SK-N-SH (cell line): ENCODE measurements around the gene TTC9C. TPM values are rescaled to one million over a fixed set of nuclear protein-coding genes. Genes with fewer than 3 reads are reported as not detected.

Experiments used
- CHD2 ChIP-seq: fragments of 150-350 bp; IDR thresholded peaks from 2 replicates; pipeline ENCODE4 v1.6.1; 2018; ENCODE audit warnings: low read length; ENCODE audit not compliant: partially characterized antibody
- CTCF ChIP-seq: fragments of 200-600 bp; sonication (generic); IDR thresholded peaks from 2 replicates; pipeline ENCODE4 v1.6.1; 2017; ENCODE audit warnings: antibody characterized with exemption, mild to moderate bottlenecking, moderate library complexity
- ELF1 ChIP-seq: IDR thresholded peaks from 2 replicates; pipeline ENCODE4 v1.4.0; 2012
- GATA2 ChIP-seq: sonication (generic); formaldehyde crosslinking; IDR thresholded peaks from 2 replicates; pipeline ENCODE4 v1.5.0; 2020; ENCODE audit warnings: mild to moderate bottlenecking, missing genetic modification reagents
- USF1 ChIP-seq: IDR thresholded peaks from 2 replicates; pipeline ENCODE4 v1.4.0; 2012; ENCODE audit warnings: low read depth, borderline replicate concordance
- YY1 ChIP-seq: IDR thresholded peaks from 2 replicates; pipeline ENCODE4 v1.4.0; 2012; ENCODE audit warnings: low read depth, mild to moderate bottlenecking
- ZBTB33 ChIP-seq: IDR thresholded peaks from 2 replicates; pipeline ENCODE4 v1.4.0; 2012; ENCODE audit warnings: low read depth, borderline replicate concordance
- polyA plus RNA-seq, 3 experiments: library from polyadenylated mRNA; depleted of rRNA; stranded (reverse); fragments of >200 nt; gene quantifications; 2 replicates each; pipeline ENCODE4 v1.2.3, GENCODE V29; 2012

The TTC9C gene
- polyA plus RNA-seq, 1 of the 3 experiments (the other 2 are of a cell fraction) = 31.3 TPM

GRCh38 chr11:62787005-62787759, 58.9 kb downstream of the TTC9C start, which contains the start of gene TMEM179B (continued):
- TF ChIP-seq USF1 (no peak), ZBTB33 (peak; percentile 72; the same call in 1 of the 2 replicates), GATA2 (CRISPR knock-in tag) (no peak), CHD2 (peak; percentile 72), YY1 (peak; percentile 85), ELF1 (peak; percentile 93), CTCF (peak; percentile 49)

Other genes with a start within 250 kb of the TTC9C start
- 57.8 and 62.3 TPM in 2 replicates for gene AHNAK, start 181.7 kb upstream of the TTC9C start, polyA plus RNA-seq (2012; rRNA removed)
- gene EEF1G, start 154.6 kb upstream of the TTC9C start, polyA plus RNA-seq (2012; rRNA removed) = 1,853 and 2,105 TPM in 2 replicates
- gene TUT1, start 137.0 kb upstream of the TTC9C start, polyA plus RNA-seq (2012; rRNA removed) = 27.3 and 30.0 TPM in 2 replicates
- gene MTA2, start 126.6 kb upstream of the TTC9C start, polyA plus RNA-seq (2012; rRNA removed) = 18.4 and 20.6 TPM in 2 replicates
- gene EML3, start 115.7 kb upstream of the TTC9C start, polyA plus RNA-seq (2012; rRNA removed) = 43.0 and 47.8 TPM in 2 replicates
- gene ROM1, start 115.2 kb upstream of the TTC9C start, polyA plus RNA-seq (2012; rRNA removed) = 7.3 and 7.9 TPM in 2 replicates
- gene B3GAT3, start 106.5 kb upstream of the TTC9C start, polyA plus RNA-seq (2012; rRNA removed) = 104 and 116 TPM in 2 replicates
- gene GANAB, start 81.9 kb upstream of the TTC9C start, polyA plus RNA-seq (2012; rRNA removed) = 275 and 332 TPM in 2 replicates
- 11.7 and 13.4 TPM in 2 replicates for gene INTS5, start 75.2 kb upstream of the TTC9C start, polyA plus RNA-seq (2012; rRNA removed)
- 90.1 and 126 TPM in 2 replicates for gene C11orf98, start 63.3 kb upstream of the TTC9C start, polyA plus RNA-seq (2012; rRNA removed)
- 9.5 and 11.1 TPM in 2 replicates for gene CSKMT, start 63.2 kb upstream of the TTC9C start, polyA plus RNA-seq (2012; rRNA removed)
- 22.7 and 24.8 TPM in 2 replicates for gene UQCC3, start 56.8 kb upstream of the TTC9C start, polyA plus RNA-seq (2012; rRNA removed)
- 9.7 and 12.0 TPM in 2 replicates for gene LBHD1, start 56.2 kb upstream of the TTC9C start, polyA plus RNA-seq (2012; rRNA removed)
- gene UBXN1, start 49.4 kb upstream of the TTC9C start, polyA plus RNA-seq (2012; rRNA removed) = 202 and 256 TPM in 2 replicates
- 0.08 and 0.10 TPM in 2 replicates for gene LRRN4CL, start 39.0 kb upstream of the TTC9C start, polyA plus RNA-seq (2012; rRNA removed)
- 81.5 and 118 TPM in 2 replicates for gene BSCL2, start 21.1 kb upstream of the TTC9C start, polyA plus RNA-seq (2012; rRNA removed)
- 0.11 and 0.16 TPM in 2 replicates for gene GNG3, start 20.8 kb upstream of the TTC9C start, polyA plus RNA-seq (2012; rRNA removed)
- 31.0 and 33.5 TPM in 2 replicates for gene HNRNPUL2, start 1.0 kb upstream of the TTC9C start, polyA plus RNA-seq (2012; rRNA removed)
- gene ZBTB3, start 25.7 kb downstream of the TTC9C start, polyA plus RNA-seq (2012; rRNA removed) = 2.1 and 3.3 TPM in 2 replicates
- 268 and 293 TPM in 2 replicates for gene POLR2G, start 33.1 kb downstream of the TTC9C start, polyA plus RNA-seq (2012; rRNA removed)
- gene TAF6L, start 42.9 kb downstream of the TTC9C start, polyA plus RNA-seq (2012; rRNA removed) = 33.6 and 34.4 TPM in 2 replicates
- 69.6 and 73.3 TPM in 2 replicates for gene TMEM179B, start 58.9 kb downstream of the TTC9C start, polyA plus RNA-seq (2012; rRNA removed)
- 30.4 and 40.7 TPM in 2 replicates for gene TMEM223, start 63.5 kb downstream of the TTC9C start, polyA plus RNA-seq (2012; rRNA removed)
- gene NXF1, start 77.0 kb downstream of the TTC9C start, polyA plus RNA-seq (2012; rRNA removed) = 47.6 and 59.7 TPM in 2 replicates
- gene STX5, start 103.6 kb downstream of the TTC9C start, polyA plus RNA-seq (2012; rRNA removed) = 24.2 and 27.4 TPM in 2 replicates
- not detected in 2 replicates for gene TEX54, start 104.4 kb downstream of the TTC9C start, polyA plus RNA-seq (2012; rRNA removed)
- 132 TPM in 2 replicates for gene WDR74, start 111.1 kb downstream of the TTC9C start, polyA plus RNA-seq (2012; rRNA removed)
- 212 and 308 TPM in 2 replicates for gene SLC3A2, start 152.4 kb downstream of the TTC9C start, polyA plus RNA-seq (2012; rRNA removed)
- gene CHRM1, start 192.9 kb downstream of the TTC9C start, polyA plus RNA-seq (2012; rRNA removed) = not detected in 2 replicates